GM12801 (cell line): ENCODE results near the gene APBA2.

Experiments
- CTCF ChIP-seq: IDR thresholded peaks from one replicate; pipeline ENCODE4 v1.5.1; 2011; ENCODE audit warnings: control low read depth; ENCODE audit not compliant: insufficient read length; ENCODE audit errors: extremely low read depth

Gene APBA2

GRCh38 chr15:28996953-28997352 is 111.2 kb downstream of the APBA2 start:
- TF ChIP-seq CTCF = no peak

- TF ChIP-seq CTCF = no peak
Observed at GRCh38 chr15:28997791-28998190, 112.0 kb downstream of the APBA2 start.

- no peak for TF ChIP-seq CTCF
Observed at GRCh38 chr15:28998511-28998910, 112.7 kb downstream of the APBA2 start.

- TF ChIP-seq CTCF = no peak
Observed at GRCh38 chr15:29003191-29003839, 117.5 kb downstream of the APBA2 start.

GRCh38 chr15:29003840-29004233 is 118.1 kb downstream of the APBA2 start:
- no peak for TF ChIP-seq CTCF

- no peak for TF ChIP-seq CTCF
Observed at GRCh38 chr15:29005931-29006330, 120.2 kb downstream of the APBA2 start.

GRCh38 chr15:29008846-29009245 is 123.1 kb downstream of the APBA2 start:
- no peak for TF ChIP-seq CTCF
